Activated CD4-positive, alpha-beta T cell treated with anti-CD3 and anti-CD28 coated beads for 1 hour (primary cell): ENCODE data around the gene PRSS27.

Experiments used
- DNase-seq: peaks from one replicate; pipeline ENCODE4 v3.0.0-alpha.2; 2020

The PRSS27 gene

DNA sequence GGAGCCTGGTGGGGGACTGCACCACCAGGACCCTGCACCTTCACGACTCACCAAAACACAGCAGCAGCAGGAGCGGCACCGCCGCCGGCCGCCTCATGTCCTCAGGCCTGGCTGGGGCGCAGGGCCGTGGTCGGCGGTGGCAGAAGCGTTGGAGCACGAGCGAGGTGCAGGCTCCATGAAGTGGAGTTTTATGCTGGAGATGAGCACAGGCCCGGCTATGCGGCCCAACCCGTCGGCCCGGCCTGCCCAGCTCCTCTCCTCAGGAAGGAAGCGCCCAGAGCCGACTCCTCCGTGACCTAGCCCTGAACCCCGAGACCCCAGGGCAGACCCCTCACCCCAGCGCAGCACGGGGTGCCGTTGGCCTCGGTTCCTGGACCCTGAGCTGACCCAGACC is at the start of gene PRSS27:
Gene PRSS27, minus strand, starts transcription at position 161 of the 394 bp plus-strand sequence. Its CDS starts 64 bp downstream, at position 97.
- DNase-seq: no peak

GRCh38 chr16:2769675-2770056 is 49.6 kb upstream of the PRSS27 start:
- no peak for DNase-seq

DNA sequence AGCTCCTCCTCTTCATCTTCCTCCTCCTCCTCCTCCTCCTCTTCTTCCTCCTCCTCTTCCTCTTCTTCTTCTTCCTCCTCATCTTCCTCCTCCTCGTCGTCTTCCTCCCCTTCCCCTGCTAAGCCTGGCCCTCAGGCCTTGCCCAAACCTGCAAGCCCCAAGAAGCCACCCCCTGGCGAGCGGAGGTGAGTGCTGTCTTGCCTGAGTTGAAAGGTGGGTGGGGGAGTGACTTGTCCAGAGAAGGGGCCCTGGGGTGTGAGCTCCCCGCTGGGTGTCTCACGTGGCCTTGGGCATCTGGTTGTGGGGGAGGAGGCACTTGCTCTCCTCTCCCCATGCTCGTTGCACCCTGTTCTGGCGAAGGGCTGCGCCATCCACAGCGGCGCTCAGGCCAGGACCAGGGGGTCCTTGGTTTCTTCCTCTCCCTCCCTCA is 49.1 kb upstream of the PRSS27 start:
- DNase-seq: no peak

- no peak for DNase-seq
Observed at GRCh38 chr16:2768403-2769089, 48.5 kb upstream of the PRSS27 start.

DNA sequence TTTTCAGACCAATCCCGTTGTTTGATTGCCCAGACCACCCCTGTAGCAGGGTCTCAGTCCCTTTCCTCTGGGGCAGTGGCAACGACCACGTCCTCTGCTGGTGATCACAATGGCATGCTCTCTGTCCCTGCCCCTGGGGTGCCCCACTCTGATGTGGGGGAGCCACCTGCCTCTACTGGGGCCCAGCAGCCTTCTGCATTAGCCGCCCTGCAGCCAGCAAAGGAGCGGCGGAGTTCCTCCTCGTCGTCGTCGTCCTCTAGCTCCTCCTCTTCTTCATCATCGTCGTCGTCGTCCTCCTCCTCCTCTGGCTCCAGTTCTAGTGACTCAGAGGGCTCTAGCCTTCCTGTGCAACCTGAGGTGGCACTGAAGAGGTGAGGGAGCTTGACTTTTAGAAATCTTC is 47.9 kb upstream of the PRSS27 start:
- no peak for DNase-seq

DNA sequence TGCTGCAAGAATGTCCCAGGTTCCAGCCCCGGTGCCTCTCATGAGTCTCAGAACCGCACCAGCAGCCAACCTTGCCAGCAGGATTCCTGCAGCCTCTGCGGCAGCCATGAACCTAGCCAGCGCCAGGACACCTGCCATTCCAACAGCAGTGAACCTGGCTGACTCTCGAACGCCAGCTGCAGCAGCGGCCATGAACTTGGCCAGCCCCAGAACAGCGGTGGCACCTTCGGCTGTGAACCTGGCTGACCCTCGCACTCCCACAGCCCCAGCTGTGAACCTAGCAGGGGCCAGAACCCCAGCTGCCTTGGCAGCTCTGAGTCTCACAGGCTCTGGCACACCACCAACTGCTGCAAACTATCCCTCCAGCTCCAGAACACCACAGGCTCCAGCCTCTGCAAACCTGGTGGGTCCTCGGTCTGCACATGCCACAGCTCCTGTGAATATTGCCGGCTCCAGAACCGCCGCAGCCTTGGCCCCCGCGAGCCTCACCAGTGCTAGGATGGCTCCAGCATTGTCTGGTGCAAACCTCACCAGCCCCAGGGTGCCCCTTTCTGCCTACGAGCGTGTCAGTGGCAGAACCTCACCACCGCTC is 47.2 kb upstream of the PRSS27 start:
- no peak for DNase-seq

DNA sequence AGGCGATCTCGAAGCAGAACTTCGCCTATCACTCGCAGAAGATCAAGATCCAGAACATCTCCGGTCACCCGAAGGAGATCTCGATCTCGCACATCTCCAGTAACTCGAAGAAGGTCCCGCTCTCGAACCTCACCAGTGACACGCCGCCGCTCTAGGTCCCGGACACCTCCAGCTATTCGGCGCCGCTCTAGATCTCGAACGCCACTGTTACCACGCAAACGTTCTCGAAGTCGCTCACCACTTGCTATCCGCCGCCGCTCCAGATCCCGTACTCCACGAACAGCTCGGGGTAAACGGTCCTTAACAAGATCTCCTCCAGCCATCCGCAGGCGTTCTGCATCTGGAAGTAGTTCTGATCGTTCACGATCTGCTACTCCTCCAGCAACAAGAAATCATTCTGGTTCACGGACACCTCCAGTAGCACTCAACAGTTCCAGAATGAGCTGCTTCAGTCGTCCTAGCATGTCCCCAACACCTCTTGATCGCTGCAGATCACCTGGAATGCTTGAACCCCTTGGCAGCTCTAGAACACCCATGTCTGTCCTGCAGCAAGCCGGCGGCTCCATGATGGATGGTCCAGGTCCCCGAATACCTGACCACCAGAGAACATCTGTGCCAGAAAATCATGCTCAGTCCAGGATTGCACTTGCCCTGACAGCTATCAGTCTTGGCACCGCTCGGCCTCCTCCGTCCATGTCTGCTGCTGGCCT is 46.6 kb upstream of the PRSS27 start:
- no peak for DNase-seq

DNA sequence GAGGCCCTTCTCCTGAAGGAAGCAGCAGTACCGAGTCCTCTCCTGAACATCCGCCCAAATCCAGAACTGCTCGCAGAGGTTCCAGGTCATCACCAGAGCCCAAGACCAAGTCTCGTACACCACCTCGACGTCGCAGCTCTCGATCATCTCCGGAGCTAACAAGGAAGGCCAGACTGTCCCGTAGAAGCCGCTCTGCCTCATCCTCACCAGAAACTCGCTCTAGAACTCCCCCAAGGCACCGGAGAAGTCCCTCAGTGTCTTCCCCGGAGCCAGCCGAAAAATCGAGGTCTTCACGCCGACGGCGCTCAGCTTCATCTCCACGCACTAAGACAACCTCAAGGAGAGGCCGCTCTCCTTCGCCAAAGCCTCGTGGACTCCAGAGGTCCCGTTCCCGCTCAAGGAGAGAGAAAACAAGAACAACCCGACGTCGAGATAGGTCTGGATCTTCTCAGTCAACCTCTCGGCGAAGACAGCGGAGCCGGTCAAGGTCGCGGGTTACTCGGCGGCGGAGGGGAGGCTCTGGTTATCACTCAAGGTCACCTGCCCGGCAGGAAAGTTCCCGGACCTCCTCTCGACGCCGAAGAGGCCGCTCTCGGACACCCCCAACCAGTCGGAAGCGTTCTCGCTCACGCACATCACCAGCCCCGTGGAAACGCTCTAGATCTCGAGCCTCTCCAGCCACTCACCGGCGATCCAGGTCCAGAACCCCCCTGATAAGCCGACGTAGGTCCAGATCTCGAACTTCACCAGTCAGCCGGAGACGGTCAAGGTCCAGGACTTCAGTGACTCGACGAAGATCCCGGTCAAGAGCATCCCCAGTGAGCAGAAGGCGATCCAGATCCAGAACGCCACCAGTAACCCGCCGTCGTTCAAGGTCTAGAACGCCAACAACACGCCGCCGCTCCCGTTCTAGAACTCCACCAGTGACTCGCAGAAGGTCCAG is 45.7 kb upstream of the PRSS27 start:
- DNase-seq: no peak

GRCh38 chr16:2764718-2765117 is 44.7 kb upstream of the PRSS27 start:
- no peak for DNase-seq

- DNase-seq: no peak
Observed at GRCh38 chr16:2763173-2763572, 43.1 kb upstream of the PRSS27 start.

- DNase-seq: no peak
Observed at GRCh38 chr16:2762711-2763110, 42.7 kb upstream of the PRSS27 start.

DNA sequence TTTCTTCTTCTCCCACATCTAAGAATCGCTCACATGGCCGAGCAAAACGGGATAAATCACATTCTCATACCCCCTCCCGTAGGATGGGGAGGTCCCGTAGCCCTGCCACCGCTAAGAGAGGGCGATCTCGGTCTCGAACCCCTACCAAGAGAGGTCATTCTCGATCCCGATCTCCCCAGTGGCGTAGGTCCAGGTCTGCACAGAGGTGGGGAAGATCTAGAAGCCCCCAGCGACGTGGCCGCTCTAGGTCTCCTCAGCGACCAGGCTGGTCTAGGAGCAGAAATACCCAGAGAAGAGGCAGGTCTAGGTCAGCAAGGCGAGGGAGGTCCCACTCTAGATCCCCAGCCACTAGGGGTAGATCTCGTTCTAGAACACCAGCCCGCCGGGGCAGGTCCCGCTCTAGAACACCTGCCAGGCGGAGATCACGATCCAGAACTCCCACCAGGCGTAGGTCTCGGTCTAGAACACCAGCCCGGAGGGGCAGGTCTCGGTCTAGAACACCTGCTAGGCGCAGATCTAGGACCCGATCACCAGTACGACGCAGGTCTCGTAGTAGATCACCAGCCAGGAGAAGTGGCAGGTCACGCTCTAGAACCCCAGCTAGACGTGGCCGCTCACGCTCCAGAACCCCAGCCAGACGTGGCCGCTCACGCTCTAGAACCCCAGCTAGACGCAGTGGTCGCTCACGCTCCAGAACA is 42.0 kb upstream of the PRSS27 start:
- no peak for DNase-seq

GRCh38 chr16:2761472-2761871 is 41.4 kb upstream of the PRSS27 start:
- DNase-seq: no peak

GRCh38 chr16:2757344-2757743 is 37.3 kb upstream of the PRSS27 start:
- DNase-seq: no peak

DNA sequence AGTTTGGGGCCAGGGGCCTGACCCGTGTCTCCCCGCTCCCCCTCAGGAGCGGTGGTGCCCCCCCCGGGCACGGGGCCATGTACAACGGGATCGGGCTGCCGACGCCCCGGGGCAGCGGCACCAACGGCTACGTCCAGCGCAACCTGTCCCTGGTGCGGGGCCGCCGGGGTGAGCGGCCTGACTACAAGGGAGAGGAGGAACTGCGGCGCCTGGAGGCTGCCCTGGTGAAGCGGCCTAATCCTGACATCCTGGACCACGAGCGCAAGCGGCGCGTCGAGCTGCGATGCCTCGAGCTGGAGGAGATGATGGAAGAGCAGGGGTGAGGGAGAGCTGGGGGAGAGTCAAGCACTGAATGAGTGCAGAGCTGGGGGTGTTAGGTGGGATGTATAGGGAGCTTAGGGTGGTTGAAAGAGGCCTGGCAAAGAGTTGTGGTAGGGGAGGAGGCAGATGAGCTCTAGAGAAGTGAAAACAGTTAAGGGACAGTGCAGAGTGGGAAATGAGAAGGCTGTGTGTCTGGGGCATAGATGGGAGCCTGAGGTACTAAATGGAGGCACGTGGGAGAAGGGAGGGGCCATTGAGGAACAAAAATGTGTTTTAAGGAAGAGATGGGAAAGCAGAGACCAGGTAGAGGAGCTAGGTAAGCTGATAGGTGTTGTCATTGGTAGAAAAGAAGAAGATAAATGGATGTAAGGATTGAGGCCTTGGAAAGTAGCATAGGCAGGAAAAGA is 36.4 kb upstream of the PRSS27 start:
- no peak for DNase-seq

GRCh38 chr16:2755158-2755557 is 35.1 kb upstream of the PRSS27 start:
- no peak for DNase-seq

GRCh38 chr16:2753733-2754020 is 33.7 kb upstream of the PRSS27 start:
- no peak for DNase-seq

- DNase-seq: no peak
Observed at GRCh38 chr16:2752850-2753732, 33.1 kb upstream of the PRSS27 start.

GRCh38 chr16:2752035-2752849 is 32.2 kb upstream of the PRSS27 start, which contains the start of gene SRRM2:
SRRM2 (plus strand) TSS chr16:2752638; CDS start chr16:2756365, 3,727 bp downstream.
- peak; percentile 89 for DNase-seq

GRCh38 chr16:2751577-2752034 is 31.6 kb upstream of the PRSS27 start:
- DNase-seq: no peak
